Brain microvascular endothelial cell (primary cell): ENCODE data around the gene MYBPHL.

Experiments
- DNase-seq: peaks from one replicate; pipeline ENCODE4 v3.0.0-alpha.2; 2020
- H3K27ac ChIP-seq: fragments of 250-450 bp; sonication (Bioruptor Pico); 2 replicates; pipeline ENCODE4 v1.5.1; 2020; ENCODE audit warnings: mild to moderate bottlenecking, moderate library complexity
- H3K27me3 ChIP-seq: fragments of 250-450 bp; sonication (Bioruptor Pico); replicated peaks from 2 replicates; pipeline ENCODE4 v1.5.1; 2020; ENCODE audit warnings: mild to moderate bottlenecking
- H3K36me3 ChIP-seq: fragments of 250-450 bp; sonication (Bioruptor Pico); replicated peaks from 2 replicates; pipeline ENCODE4 v1.5.1; 2020; ENCODE audit warnings: mild to moderate bottlenecking
- H3K4me3 ChIP-seq: 2 replicates; pipeline ENCODE4 v1.5.1; 2011; ENCODE audit warnings: low read depth, mild to moderate bottlenecking, control low read depth, low read length, moderate library complexity
- CTCF ChIP-seq: IDR thresholded peaks from 2 replicates; pipeline ENCODE4 v1.5.1; 2011; ENCODE audit warnings: low read depth, mild to moderate bottlenecking, moderate library complexity, low read length, control low read depth, inconsistent platforms; ENCODE audit errors: missing control alignments
- in situ Hi-C: cut with HindIII; loops from 2 replicates; pipeline ENCODE4 v1.10.0; 2017; ENCODE audit warnings: low sequenced_read_pairs, low pct_ligation_motif_present

The MYBPHL gene

DNA sequence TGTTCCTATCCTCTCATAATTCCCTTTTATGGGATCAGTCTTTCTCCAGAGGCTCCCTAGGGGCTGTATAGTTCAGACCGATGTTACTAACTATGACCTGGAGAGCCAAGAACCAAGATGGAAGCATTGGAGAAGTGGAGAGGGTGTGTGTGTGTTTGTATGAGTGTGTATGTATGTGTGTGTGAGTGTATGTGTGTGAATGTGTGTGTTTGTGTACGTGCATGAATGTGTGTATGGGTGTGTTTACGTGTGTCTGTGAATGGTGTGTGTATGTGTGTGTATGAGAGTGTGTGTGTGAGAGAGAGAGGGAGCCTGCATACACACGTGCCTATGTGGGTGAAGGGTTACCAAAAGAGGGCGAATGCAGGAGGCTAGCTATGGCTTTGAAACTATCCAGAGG lies 4.9 kb downstream of the MYBPHL start:
- H3K27ac ChIP-seq = no peak overlapping the region
- DNase-seq = no peak
- H3K36me3 ChIP-seq = no peaks in the 10 kb centered on the region
- TF ChIP-seq CTCF = no peak
- in situ Hi-C loops = no loop called here
- no peak overlapping the region for H3K4me3 ChIP-seq
- no peaks in the 10 kb centered on the region for H3K27me3 ChIP-seq

DNA sequence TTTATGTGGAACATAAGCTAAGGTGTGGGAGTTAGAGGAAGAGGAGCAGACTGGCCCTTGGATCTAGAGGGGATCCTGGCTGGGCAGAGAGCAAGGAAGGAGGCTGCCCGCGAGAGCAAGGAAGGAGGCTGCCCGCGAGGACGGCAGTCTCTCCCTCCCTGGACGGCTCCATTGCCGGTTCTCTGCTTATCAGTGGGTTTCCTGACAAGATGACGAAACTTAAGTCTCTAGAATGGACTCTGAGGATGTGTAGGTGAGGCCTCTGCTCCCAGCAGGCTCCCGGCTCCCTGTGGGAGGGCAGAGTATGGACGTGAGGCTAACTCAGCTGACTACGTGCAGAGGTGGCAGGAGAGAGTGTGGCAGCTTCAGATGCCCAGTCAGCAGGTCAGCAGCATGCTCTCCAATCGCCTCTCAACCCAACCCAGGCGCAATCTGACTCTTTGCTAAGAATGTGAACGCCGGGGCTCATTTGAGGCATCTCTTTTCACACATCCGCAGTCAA lies 6.1 kb downstream of the MYBPHL start:
- DNase-seq = no peak
- H3K27ac ChIP-seq = no peak overlapping the region
- no peak for TF ChIP-seq CTCF
- in situ Hi-C loops = no loop called here
- H3K36me3 ChIP-seq = no peaks in the 10 kb centered on the region
- H3K4me3 ChIP-seq = no peak overlapping the region
- no peaks in the 10 kb centered on the region for H3K27me3 ChIP-seq

GRCh38 chr1:109299558-109300343 lies 7.1 kb downstream of the MYBPHL start:
- in situ Hi-C loops = no loop called here
- H3K36me3 ChIP-seq = no peaks in the 10 kb centered on the region
- no peak overlapping the region for H3K4me3 ChIP-seq
- H3K27me3 ChIP-seq = no peaks in the 10 kb centered on the region
- no peak for TF ChIP-seq CTCF
- H3K27ac ChIP-seq = peak overlapping the region; percentile 91
- peak; percentile 77 for DNase-seq

- in situ Hi-C loops = no loop called here
These were observed 7.9 kb downstream of the MYBPHL start for GRCh38 chr1:109298666-109299557.

GRCh38 chr1:109296782-109297181 lies 10.0 kb downstream of the MYBPHL start:
- no peak for DNase-seq
- Histone ChIP-seq H3K27me3 (no peaks in the 10 kb centered on the region), H3K36me3 (no peaks in the 10 kb centered on the region), H3K4me3 (no peak overlapping the region), H3K27ac (no peak overlapping the region)
- in situ Hi-C loops = no loop called here
- TF ChIP-seq CTCF = no peak

More at GRCh38 chr1:109298666-109299557, 7.9 kb downstream of the MYBPHL start:
- H3K27me3 ChIP-seq = no peaks in the 10 kb centered on the region
- no peak for TF ChIP-seq CTCF
- H3K36me3 ChIP-seq = no peaks in the 10 kb centered on the region
- peak; percentile 93 for DNase-seq
- H3K4me3 ChIP-seq = no peak overlapping the region
- peak overlapping the region; percentile 91 for H3K27ac ChIP-seq
